IMR-90 (cell line): ENCODE results near the gene RALGPS1. TPM values are rescaled to one million over a fixed set of nuclear protein-coding genes. Genes with fewer than 3 reads are reported as not detected.

Experiments used
- ATAC-seq: fragments of 200-7000 bp; cut with Tn5 transposase; 2 replicates; pipeline ENCODE4 v1.9.1; 2020; ENCODE audit warnings: low read depth, mild to moderate bottlenecking, moderate library complexity
- BruUV-seq: library from RNA; stranded (reverse); fragments of 400-500 nt; replicated peaks from 2 replicates; lab custom pipeline; 2021; lab: Mats Ljungman, UMichigan
- CTCF ChIA-PET: fragments of 300-600 bp; formaldehyde crosslinking; extraction: SDS; loops from one replicate; lab custom pipeline; 2021; ENCODE audit warnings: antibody characterized with exemption; lab: Yijun Ruan, JAX
- POLR2A ChIA-PET: fragments of 300-600 bp; sonication (Branson Sonifier 250); formaldehyde crosslinking; loops from one replicate; lab custom pipeline; 2022; ENCODE audit warnings: antibody characterized with exemption; ENCODE audit not compliant: unreplicated experiment; lab: Charles Lee
- DNase-seq: peaks from one replicate; pipeline ENCODE4 v3.0.0; 2013
- H2AFZ ChIP-seq: replicated peaks from 2 replicates; pipeline ENCODE3; 2013; ENCODE audit warnings: low read length, mild to moderate bottlenecking; ENCODE audit not compliant: poor library complexity
- H2AK5ac ChIP-seq: 2 replicates; pipeline ENCODE4 v1.6.1; 2013; ENCODE audit warnings: low read depth, low read length, inconsistent platforms
- H2AK9ac ChIP-seq: replicated peaks from 2 replicates; pipeline ENCODE3; 2013; ENCODE audit warnings: mild to moderate bottlenecking, low read depth, low read length, moderate library complexity; ENCODE audit not compliant: poor library complexity
- H2BK120ac ChIP-seq: 2 replicates; pipeline ENCODE4 v1.6.1; 2013; ENCODE audit warnings: low read depth, low read length, inconsistent platforms
- H2BK15ac ChIP-seq: 3 replicates; pipeline ENCODE4 v1.6.1; 2013; ENCODE audit warnings: low read depth, low read length, inconsistent platforms
- H2BK20ac ChIP-seq: 2 replicates; pipeline ENCODE4 v1.6.1; 2013; ENCODE audit warnings: low read depth, mild to moderate bottlenecking, inconsistent platforms, low read length, moderate library complexity
- H2BK5ac ChIP-seq: 2 replicates; pipeline ENCODE4 v1.6.1; 2013; ENCODE audit warnings: mild to moderate bottlenecking, low read depth, low read length, inconsistent platforms; ENCODE audit not compliant: poor library complexity, severe bottlenecking
- H3K14ac ChIP-seq: replicated peaks from 2 replicates; pipeline ENCODE4 v1.6.1; 2013; ENCODE audit warnings: low read depth, low read length, inconsistent platforms
- H3K18ac ChIP-seq: 2 replicates; pipeline ENCODE4 v1.6.1; 2013; ENCODE audit warnings: low read depth, low read length, control low read depth
- H3K23ac ChIP-seq: 2 replicates; pipeline ENCODE4 v1.6.1; 2013; ENCODE audit warnings: low read depth, low read length, inconsistent platforms
- H3K27ac ChIP-seq: 2 replicates; pipeline ENCODE4 v1.5.1; 2013; ENCODE audit warnings: mild to moderate bottlenecking, control low read depth, low read length; ENCODE audit not compliant: insufficient read depth
- H3K27me3 ChIP-seq: 2 replicates; pipeline ENCODE4 v1.6.1; 2013; ENCODE audit warnings: low read length; ENCODE audit not compliant: control insufficient read depth, insufficient read depth
- H3K36me3 ChIP-seq: 2 replicates; pipeline ENCODE4 v1.6.1; 2013; ENCODE audit warnings: low read length, mixed read lengths; ENCODE audit not compliant: control insufficient read depth, insufficient read depth
- H3K4ac ChIP-seq: 2 replicates; pipeline ENCODE4 v1.6.1; 2013; ENCODE audit warnings: low read depth, low read length, inconsistent platforms
- H3K4me1 ChIP-seq: 2 replicates; pipeline ENCODE4 v1.6.1; 2013; ENCODE audit warnings: low read length, mixed read lengths; ENCODE audit not compliant: control insufficient read depth, insufficient read depth
- H3K4me2 ChIP-seq: 2 replicates; pipeline ENCODE4 v1.6.1; 2013; ENCODE audit warnings: low read depth, mild to moderate bottlenecking, control low read depth, low read length, moderate library complexity
- H3K4me3 ChIP-seq: 2 replicates; pipeline ENCODE4 v1.5.1; 2013; ENCODE audit warnings: low read depth, mild to moderate bottlenecking, control low read depth, low read length, moderate library complexity; ENCODE audit not compliant: insufficient read depth
- H3K56ac ChIP-seq: 2 replicates; pipeline ENCODE4 v1.6.1; 2013; ENCODE audit warnings: low read length, inconsistent platforms; ENCODE audit not compliant: insufficient read depth; ENCODE audit errors: extremely low read depth
- H3K79me1 ChIP-seq, 2 experiments: 2 replicates each; pipeline ENCODE4 v1.6.1; 2013; ENCODE audit warnings: low read length in 2 of 2, inconsistent platforms in 1 of 2, low read depth in 1 of 2
- H3K9ac ChIP-seq: 2 replicates; pipeline ENCODE4 v1.6.1; 2013; ENCODE audit warnings: low read depth, low read length, control low read depth
- H3K9me1 ChIP-seq: 2 replicates; pipeline ENCODE4 v1.6.1; 2013; ENCODE audit warnings: low read length, inconsistent platforms; ENCODE audit not compliant: insufficient read depth
- H3K9me3 ChIP-seq: 2 replicates; pipeline ENCODE4 v1.6.1; 2013; ENCODE audit warnings: low read length; ENCODE audit not compliant: control insufficient read depth, insufficient read depth
- H4K20me1 ChIP-seq: 2 replicates; pipeline ENCODE4 v1.6.1; 2013; ENCODE audit warnings: low read length, inconsistent platforms; ENCODE audit not compliant: insufficient read depth
- H4K5ac ChIP-seq: 2 replicates; pipeline ENCODE4 v1.6.1; 2013; ENCODE audit warnings: mild to moderate bottlenecking, low read depth, low read length, control low read depth
- H4K8ac ChIP-seq, 2 experiments: 2 replicates each; pipeline ENCODE4 v1.6.1; 2013; ENCODE audit warnings: low read depth in 2 of 2, low read length in 2 of 2, control low read depth in 1 of 2, inconsistent platforms in 1 of 2
- H4K91ac ChIP-seq: 2 replicates; pipeline ENCODE4 v1.6.1; 2013; ENCODE audit warnings: low read depth, low read length, inconsistent platforms; ENCODE audit not compliant: insufficient read depth
- BHLHE40 ChIP-seq: fragments of 150-350 bp; IDR thresholded peaks from 2 replicates; pipeline ENCODE4 v1.6.1; 2016; ENCODE audit warnings: mild to moderate bottlenecking, low read depth, low read length
- CEBPB ChIP-seq: IDR thresholded peaks from 2 replicates; pipeline ENCODE4 v1.6.1; 2012; ENCODE audit warnings: low read depth, low read length, improper control_type of control experiment
- CHD1 ChIP-seq: IDR thresholded peaks from 2 replicates; pipeline ENCODE4 v1.6.1; 2012; ENCODE audit warnings: low read depth, low read length, improper control_type of control experiment
- CTCF ChIP-seq: conservative IDR thresholded peaks from 2 replicates; pipeline ENCODE4 v1.5.1; 2012; ENCODE audit warnings: mild to moderate bottlenecking, low read depth, low read length, improper control_type of control experiment
- FOS ChIP-seq: fragments of 150-350 bp; IDR thresholded peaks from 2 replicates; pipeline ENCODE4 v1.6.1; 2016; ENCODE audit warnings: low read depth, low read length
- MAFK ChIP-seq: IDR thresholded peaks from 2 replicates; pipeline ENCODE4 v1.6.1; 2012; ENCODE audit warnings: low read depth, low read length, improper control_type of control experiment
- MAZ ChIP-seq: IDR thresholded peaks from 2 replicates; pipeline ENCODE4 v1.6.1; 2012; ENCODE audit warnings: low read depth, mild to moderate bottlenecking, low read length, improper control_type of control experiment, moderate library complexity, borderline replicate concordance
- MXI1 ChIP-seq: IDR thresholded peaks from 2 replicates; pipeline ENCODE4 v1.6.1; 2012; ENCODE audit warnings: low read depth, mild to moderate bottlenecking, low read length, moderate library complexity, borderline replicate concordance
- POLR2A ChIP-seq: IDR thresholded peaks from 2 replicates; pipeline ENCODE4 v1.6.1; 2012; ENCODE audit warnings: mild to moderate bottlenecking, low read depth, low read length
- RAD21 ChIP-seq: IDR thresholded peaks from 2 replicates; pipeline ENCODE4 v1.6.1; 2012; ENCODE audit warnings: low read length, improper control_type of control experiment
- RCOR1 ChIP-seq: IDR thresholded peaks from 2 replicates; pipeline ENCODE4 v1.6.1; 2012; ENCODE audit warnings: mild to moderate bottlenecking, low read length, improper control_type of control experiment; ENCODE audit not compliant: insufficient replicate concordance
- RFX5 ChIP-seq: IDR thresholded peaks from 2 replicates; pipeline ENCODE4 v1.8.0; 2012; ENCODE audit warnings: low read depth, mild to moderate bottlenecking, low read length, moderate library complexity
- WGBS, 2 experiments: methylation state at CpG; one replicate each; pipeline versions ENCODE4 v1.1.5 to v1.1.7; 2013; ENCODE audit warnings: missing lambda C conversion rate in 2 of 2; ENCODE audit not compliant: insufficient read length in 1 of 2; ENCODE audit errors: extremely low coverage in 2 of 2; 5-methylcytosine and 5-hydroxymethylcytosine counted together
- dilution Hi-C: fragments of 300-500 bp; cut with HindIII; formaldehyde crosslinking; loops from one replicate; pipeline ENCODE4 v1.14.3; 2018; ENCODE audit warnings: low sequenced_read_pairs; ENCODE audit not compliant: unreplicated experiment
- in situ Hi-C: fragments of 300-500 bp; cut with MboI; formaldehyde crosslinking; loops from 3 replicates; pipeline ENCODE4 v1.14.3; 2019; ENCODE audit warnings: low sequenced_read_pairs, inconsistent platforms, mixed read lengths
- intact Hi-C: fragments of 100-400 bp; cut with micrococcal nuclease; formaldehyde crosslinking; loops from 2 replicates; pipeline ENCODE4 v1.10.0; 2022
- polyA plus RNA-seq, 3 experiments: library from polyadenylated mRNA; depleted of rRNA; stranded (reverse); fragments of >200 nt; gene quantifications; 2 replicates each; pipeline ENCODE4 v1.2.3, GENCODE V29; 2012; ENCODE audit warnings: low replicate concordance in 1 of 3
- total RNA-seq: library from RNA; depleted of rRNA; stranded (reverse); fragments of >200 nt; gene quantifications from 2 replicates; pipeline ENCODE4 v1.2.3, GENCODE V29; 2012
- TF ChIP-seq, protein P1 (sequence below): fragments of 150-350 bp; IDR thresholded peaks from 2 replicates; pipeline ENCODE4 v1.6.1; 2017; ENCODE audit warnings: mild to moderate bottlenecking, antibody characterized with exemption, low read length, low read depth
- TF ChIP-seq, protein P2 (sequence below): fragments of 150-350 bp; IDR thresholded peaks from 2 replicates; pipeline ENCODE4 v1.6.1; 2016; ENCODE audit warnings: low read depth, mild to moderate bottlenecking, low read length, moderate library complexity, borderline replicate concordance

RALGPS1 gene
- total and polyA plus RNA-seq, 2 of the 4 experiments (the other 2 are of a cell fraction), result 0.90 to 2.8 TPM

- no peak overlapping the region for H3K27ac ChIP-seq
- no peak overlapping the region for H4K8ac ChIP-seq
- H3K9me1 ChIP-seq, result peaks cover 23% of the 10 kb centered on the region
- peaks cover 0 to 11% of the 10 kb centered on the region in 2 experiments; a peak in 2 of 4 replicates for H3K79me1 ChIP-seq
- ATAC-seq (no peak), DNase-seq (no peak)
- 57% methylated on average over 1 of the region's 8 CpGs; no CpG with 5 or more reads in 1 of the 2 experiments for WGBS, 2 experiments
- peaks cover 3% of the 10 kb centered on the region; the same call in 1 of the 2 replicates for H4K20me1 ChIP-seq
- TF ChIP-seq POLR2A, result no peak
- no peak for TF ChIP-seq RAD21
- TF ChIP-seq RFX5, result no peak
- no peak for TF ChIP-seq MXI1
- TF ChIP-seq, protein P1, sequence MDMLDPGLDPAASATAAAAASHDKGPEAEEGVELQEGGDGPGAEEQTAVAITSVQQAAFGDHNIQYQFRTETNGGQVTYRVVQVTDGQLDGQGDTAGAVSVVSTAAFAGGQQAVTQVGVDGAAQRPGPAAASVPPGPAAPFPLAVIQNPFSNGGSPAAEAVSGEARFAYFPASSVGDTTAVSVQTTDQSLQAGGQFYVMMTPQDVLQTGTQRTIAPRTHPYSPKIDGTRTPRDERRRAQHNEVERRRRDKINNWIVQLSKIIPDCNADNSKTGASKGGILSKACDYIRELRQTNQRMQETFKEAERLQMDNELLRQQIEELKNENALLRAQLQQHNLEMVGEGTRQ, result no peak
- TF ChIP-seq CTCF, result no peak
- TF ChIP-seq, protein P2, sequence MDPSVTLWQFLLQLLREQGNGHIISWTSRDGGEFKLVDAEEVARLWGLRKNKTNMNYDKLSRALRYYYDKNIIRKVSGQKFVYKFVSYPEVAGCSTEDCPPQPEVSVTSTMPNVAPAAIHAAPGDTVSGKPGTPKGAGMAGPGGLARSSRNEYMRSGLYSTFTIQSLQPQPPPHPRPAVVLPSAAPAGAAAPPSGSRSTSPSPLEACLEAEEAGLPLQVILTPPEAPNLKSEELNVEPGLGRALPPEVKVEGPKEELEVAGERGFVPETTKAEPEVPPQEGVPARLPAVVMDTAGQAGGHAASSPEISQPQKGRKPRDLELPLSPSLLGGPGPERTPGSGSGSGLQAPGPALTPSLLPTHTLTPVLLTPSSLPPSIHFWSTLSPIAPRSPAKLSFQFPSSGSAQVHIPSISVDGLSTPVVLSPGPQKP, result no peak
- TF ChIP-seq CEBPB, result no peak
- TF ChIP-seq BHLHE40, result no peak
- TF ChIP-seq FOS, result no peak
- TF ChIP-seq MAZ, result no peak
- TF ChIP-seq RCOR1, result no peak
- TF ChIP-seq CHD1, result no peak
- no peak for TF ChIP-seq MAFK
- no peak overlapping the region for H3K4me2 ChIP-seq
- H3K4me1 ChIP-seq, result peaks cover 31% of the 10 kb centered on the region
- dilution Hi-C loops, result no loop called here
- no peak overlapping the region for H3K23ac ChIP-seq
- no TSS peak for BruUV-seq
- no peak overlapping the region for H3K9ac ChIP-seq
- H2BK120ac ChIP-seq, result no peak overlapping the region
- H3K18ac ChIP-seq, result no peak overlapping the region
- no peaks in the 10 kb centered on the region for H3K9me3 ChIP-seq
- H3K14ac ChIP-seq, result no peak overlapping the region
- CTCF ChIA-PET, result interaction anchor here (1.7 kb wide), 1 partner anchor 11 kb away, joined by 4 read pairs; no protein-coding TSS in a partner anchor
- in situ Hi-C loops, result no loop called here
- peak overlapping the region; percentile 28; the same call in 1 of the 2 replicates for H2AK5ac ChIP-seq
- no peak overlapping the region for H2AK9ac ChIP-seq
- H2BK20ac ChIP-seq, result 0 out of 2 replicates have a peak overlapping the region, but pooled peaks have one; percentile 88
- H3K4ac ChIP-seq, result no peak overlapping the region; the same call in 1 of the 2 replicates
- H3K27me3 ChIP-seq, result peaks cover 4% of the 10 kb centered on the region; the same call in 1 of the 2 replicates
- no peak overlapping the region for H2BK5ac ChIP-seq
- H4K91ac ChIP-seq, result no peak overlapping the region; the same call in 1 of the 2 replicates
- no peak overlapping the region for H3K4me3 ChIP-seq
- no peaks in the 10 kb centered on the region for H3K36me3 ChIP-seq
- H2AFZ ChIP-seq, result no peak overlapping the region
- POLR2A ChIA-PET, result no interaction called here
- intact Hi-C loops, result no loop called here
- peak overlapping the region; percentile 22; the same call in 1 of the 3 replicates for H2BK15ac ChIP-seq
- H3K56ac ChIP-seq, result no peak overlapping the region
- H4K5ac ChIP-seq, result no peak overlapping the region
These were observed 221.7 kb downstream of the RALGPS1 start for GRCh38 chr9:127136081-127136879.
